ENCODE data around the gene PRKD1.
"Not testable (repeated sequence)": the region's sequence is repeated elsewhere in the genome, so short reads cannot be mapped to it uniquely, and the experiment has no call there.

Gene PRKD1

DNA sequence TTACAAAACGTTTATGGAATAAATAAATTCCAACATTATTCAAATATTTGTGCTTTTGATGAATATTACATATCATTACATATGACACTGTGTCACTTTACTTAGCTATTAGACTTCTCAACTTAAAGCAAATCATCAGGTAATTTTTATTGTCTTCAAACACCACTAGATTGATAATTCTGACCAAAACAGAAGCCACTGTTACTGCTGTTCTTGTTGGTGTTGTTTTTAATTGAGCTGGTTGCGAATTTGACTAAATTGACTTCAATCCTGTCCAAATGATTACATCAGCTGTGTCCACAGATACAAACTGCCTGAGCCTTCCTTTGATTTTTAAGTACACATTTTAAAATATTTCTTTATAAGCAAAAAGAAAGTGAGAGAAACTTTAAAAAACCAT lies 29.2 kb downstream of the PRKD1 start:
- DNase-seq: no peak

- DNase-seq: no peak
Observed at GRCh38 chr14:29897181-29897580, 30.5 kb downstream of the PRKD1 start.

DNA sequence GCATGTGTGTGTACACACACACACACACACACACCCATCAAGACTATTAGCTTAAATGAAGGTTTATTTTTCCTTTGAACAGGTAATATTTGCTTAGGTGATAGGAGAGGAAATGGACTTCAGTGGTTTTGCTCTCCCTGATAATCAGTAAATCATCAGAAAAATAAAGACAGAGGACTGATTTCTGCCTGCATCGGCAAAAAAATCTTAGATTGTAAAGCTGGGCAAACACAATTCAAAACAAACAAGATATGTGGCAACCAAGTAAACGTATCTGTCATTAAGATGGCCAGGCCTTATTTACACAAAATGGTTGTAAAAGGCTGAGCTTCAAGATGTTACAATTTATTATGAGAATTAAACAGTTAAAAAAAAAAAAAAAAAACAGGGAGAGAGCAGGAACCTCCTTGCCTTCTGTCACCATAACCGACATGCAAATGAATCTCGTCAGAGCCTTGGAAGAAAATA lies 31.3 kb downstream of the PRKD1 start:
- DNase-seq: no peak

GRCh38 chr14:29895591-29896083 lies 32.0 kb downstream of the PRKD1 start:
- no peak for DNase-seq

DNA sequence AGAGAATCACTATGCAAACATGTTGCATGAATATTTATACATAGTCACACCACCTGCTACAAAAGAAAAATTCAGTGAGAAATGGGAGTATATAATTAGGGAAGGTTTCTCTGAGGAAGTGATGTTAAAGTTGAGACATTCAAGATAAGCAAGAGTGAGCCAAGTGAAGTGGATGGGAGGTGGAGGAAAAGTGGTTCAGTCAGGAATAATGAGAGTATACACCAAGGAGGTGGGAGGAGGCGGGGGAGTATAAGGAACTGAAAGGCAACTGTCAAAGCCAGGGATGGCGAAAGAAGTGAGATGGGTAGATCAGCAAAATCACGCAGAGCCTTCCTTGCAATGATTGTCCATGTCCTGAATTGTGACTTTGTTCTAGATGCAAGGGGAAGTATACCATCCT lies 33.7 kb downstream of the PRKD1 start:
- no peak for DNase-seq

DNA sequence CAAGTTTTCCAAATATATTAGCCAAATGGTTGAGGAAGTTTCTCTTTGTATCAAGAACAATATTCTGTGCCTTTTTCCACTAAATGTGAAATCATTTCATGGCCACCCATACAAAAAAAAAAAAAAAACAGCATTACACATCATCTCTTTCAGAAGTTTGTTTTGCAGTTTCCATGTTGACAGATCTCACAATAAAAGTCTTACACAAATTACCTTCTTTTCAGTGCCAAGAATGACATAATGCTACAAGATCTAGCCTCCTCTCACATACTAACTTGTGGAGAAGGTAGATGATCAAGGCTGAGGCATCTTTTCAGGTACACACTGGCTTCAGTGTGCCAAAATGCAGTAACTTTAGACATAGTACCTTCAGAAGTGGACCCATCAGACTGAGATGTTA lies 35.3 kb downstream of the PRKD1 start:
- no peak for DNase-seq

DNA sequence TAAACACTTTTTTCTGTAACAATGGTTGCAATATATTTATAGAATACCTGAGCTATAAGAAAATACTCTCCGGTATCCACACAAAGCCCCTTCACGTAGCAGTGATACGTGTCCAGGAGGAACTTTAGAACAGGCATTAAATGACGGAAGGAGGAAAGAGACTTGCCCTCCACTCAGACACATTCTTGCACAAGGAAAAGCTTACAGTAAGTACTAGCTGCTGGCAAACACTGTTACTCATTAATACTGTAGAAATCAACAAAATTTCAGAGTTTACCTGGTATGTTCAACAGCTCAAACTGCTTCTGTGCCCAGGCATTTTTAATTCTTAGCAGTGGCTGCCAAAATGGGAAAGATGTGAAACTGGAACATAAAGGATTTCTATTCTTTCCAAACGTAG lies 41.7 kb downstream of the PRKD1 start:
- DNase-seq: no peak

- no peak for DNase-seq
Observed at GRCh38 chr14:29868000-29868399, 59.6 kb downstream of the PRKD1 start.

- no peak for DNase-seq
Observed at GRCh38 chr14:29865299-29865698, 62.3 kb downstream of the PRKD1 start.

DNA sequence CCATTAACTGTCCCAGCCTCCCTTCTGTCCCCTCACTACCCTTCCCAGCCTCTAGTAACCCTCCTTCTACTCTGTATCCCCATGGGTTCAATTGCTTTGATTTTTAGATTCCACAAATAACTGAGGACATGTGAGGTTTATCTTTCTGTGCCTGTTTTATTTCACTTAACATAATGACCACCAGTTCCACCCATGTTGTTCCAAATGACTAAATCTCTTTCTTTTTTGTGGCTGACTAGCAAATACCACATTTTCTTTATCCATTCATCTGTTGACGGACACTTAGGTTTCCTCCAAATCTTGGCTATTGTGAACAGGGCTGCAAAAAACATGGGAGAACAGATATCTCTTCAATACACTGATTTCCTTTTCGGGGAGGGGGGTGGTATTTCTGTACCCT lies 65.7 kb downstream of the PRKD1 start:
- no peak for DNase-seq

GRCh38 chr14:29858299-29858698 lies 69.3 kb downstream of the PRKD1 start:
- DNase-seq: no peak

- DNase-seq: no peak
Observed at GRCh38 chr14:29857551-29857950, 70.1 kb downstream of the PRKD1 start.

DNA sequence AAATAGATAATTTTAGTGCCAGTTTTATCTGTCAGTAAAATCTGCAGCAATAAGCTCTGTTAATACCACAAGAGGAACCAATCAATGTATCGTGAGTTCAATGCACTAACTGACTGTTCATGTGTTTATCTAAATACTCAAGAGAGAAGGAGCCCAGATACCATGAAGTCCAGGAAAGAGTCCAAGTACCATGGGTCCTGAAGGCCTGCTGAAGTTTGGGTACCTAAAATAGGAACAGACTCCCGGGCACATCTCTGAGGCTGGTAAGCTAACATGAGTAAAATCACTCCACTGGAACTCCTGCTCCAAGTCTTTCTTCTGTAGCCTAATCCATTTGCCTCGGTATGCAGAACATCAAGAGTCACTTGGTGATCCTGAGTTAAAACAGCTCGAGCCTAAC lies 71.1 kb downstream of the PRKD1 start:
- DNase-seq: no peak

- DNase-seq: not testable (repeated sequence)
Observed at GRCh38 chr14:29853691-29854090, 74.0 kb downstream of the PRKD1 start.

GRCh38 chr14:29853272-29853671 lies 74.4 kb downstream of the PRKD1 start:
- DNase-seq: no peak

DNA sequence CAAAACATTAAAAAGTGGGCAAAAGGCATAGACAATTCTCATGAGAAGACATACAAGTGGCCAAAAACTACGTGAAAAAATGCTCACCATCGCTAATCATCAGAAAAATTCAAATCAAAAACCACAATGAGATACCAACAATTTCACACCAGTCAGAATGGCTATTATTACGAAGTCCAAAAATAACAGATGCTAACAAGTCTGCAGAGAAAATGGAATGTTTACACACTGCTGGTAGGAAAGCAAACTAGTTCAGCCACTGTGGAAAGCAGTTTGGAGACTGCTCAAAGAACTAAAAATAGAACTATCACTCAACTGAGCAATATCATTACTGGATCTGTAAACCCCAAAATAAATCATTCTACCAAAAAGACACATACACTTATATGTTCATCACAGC lies 76.2 kb downstream of the PRKD1 start:
- no peak for DNase-seq

DNA sequence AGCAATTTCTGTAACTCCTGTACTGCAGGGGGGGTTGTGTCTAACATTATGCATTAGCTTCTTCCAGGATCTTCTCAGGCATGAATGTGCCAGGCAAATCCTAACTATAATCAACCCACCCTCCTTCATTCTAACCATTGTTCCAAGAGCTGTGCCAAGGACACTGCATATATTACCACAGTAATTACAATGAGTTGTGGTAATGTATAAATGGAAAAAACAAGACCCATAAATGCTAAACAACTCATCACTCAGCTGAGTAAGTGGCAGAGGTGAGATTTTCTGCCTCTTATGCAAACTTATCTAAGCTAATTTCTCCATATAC lies 80.6 kb downstream of the PRKD1 start:
- no peak for DNase-seq

DNA sequence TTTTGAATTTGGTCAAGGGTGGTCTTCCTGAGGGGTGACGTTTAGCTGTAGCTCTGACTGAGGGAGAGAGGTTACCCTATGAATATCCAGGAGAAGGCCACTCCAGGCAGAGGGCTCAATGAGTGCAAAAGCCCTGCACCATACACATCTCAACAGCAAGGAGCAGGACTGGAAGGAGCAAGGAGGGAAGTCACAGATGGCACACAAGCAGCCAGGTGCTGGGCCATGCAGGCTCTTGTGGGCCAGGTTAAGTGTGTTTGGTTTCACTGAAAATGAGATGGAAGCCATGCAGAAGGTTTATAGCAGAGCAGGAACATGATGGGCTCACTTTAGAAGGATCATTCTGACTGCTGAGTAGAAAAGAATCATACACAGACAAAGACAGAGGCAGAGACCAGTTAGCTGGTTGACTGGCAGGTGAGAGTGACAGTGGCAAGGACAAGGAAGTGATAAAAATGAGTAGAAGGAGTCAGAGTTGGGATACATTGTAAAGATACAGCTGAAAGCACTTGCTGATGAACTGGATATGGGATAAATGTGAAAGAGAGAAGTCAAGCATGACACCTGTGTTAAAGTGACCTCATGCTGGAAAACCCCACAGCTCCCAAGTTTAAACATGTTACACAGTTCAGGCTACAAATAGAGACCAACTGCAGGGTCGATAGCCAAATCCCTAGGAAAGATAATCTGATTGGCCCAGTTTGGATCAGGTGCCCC lies 81.2 kb downstream of the PRKD1 start:
- no peak for DNase-seq

- DNase-seq: no peak
Observed at GRCh38 chr14:29843981-29844380, 83.7 kb downstream of the PRKD1 start.

DNA sequence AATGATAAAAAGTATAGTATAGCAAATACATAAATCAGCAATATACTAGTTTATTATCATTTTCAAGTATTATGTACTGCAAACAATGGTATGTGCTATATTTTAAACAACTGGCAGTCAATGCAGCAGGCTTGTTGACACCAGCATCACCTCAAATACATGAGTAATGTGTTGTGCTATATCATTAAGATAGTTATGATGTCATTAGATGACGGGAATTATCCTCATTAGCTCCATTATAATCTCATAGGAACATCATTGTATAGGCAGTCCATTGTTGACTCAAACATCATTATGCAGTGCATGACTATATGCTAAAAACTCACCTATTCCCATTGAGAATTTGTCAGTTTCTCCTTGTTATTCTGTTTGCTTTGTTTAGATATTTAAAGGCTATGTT lies 85.4 kb downstream of the PRKD1 start:
- no peak for DNase-seq

- DNase-seq: not testable (repeated sequence)
Observed at GRCh38 chr14:29840369-29840892, 87.2 kb downstream of the PRKD1 start.

DNA sequence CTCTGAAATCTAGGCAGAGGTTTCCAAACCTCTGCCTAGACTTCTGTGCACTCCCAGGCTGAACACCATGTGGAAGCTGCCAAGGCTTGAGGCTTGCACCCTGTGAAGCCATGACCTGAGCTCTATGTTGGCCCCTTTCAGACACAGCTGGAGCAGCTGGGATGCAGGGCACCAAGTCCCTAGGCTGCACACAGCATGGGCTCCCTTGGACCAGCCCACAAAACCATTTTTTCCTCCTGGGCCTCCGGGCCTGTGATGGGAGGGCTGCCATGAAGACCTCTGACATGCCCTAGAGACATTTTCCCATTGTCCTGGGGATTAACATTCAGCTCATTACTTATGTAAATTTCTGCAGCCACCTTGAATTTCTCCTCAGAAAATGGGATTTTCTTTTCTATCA lies 88.0 kb downstream of the PRKD1 start:
- not testable (repeated sequence) for DNase-seq

- DNase-seq: no peak
Observed at GRCh38 chr14:29838752-29839151, 88.9 kb downstream of the PRKD1 start.

DNA sequence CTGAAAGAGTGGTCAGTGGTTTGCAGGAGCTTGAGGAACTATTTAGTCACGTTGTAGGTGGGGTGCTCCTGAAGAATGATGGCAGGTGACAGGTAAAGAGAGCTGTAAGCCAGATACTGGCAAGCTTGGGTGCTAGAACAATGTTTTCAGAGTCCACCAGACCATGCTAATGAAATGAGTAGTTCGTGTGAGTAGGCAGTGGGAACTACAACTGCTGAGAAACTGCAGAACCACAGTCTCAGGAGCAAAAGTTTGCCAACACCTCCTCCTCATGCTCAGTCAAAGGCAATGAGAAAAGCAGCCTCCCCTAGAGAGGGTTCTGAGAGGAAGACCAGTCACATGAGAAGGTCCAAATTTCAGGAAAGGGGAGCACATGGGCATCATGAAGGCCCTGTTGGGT lies 91.3 kb downstream of the PRKD1 start:
- DNase-seq: no peak

DNA sequence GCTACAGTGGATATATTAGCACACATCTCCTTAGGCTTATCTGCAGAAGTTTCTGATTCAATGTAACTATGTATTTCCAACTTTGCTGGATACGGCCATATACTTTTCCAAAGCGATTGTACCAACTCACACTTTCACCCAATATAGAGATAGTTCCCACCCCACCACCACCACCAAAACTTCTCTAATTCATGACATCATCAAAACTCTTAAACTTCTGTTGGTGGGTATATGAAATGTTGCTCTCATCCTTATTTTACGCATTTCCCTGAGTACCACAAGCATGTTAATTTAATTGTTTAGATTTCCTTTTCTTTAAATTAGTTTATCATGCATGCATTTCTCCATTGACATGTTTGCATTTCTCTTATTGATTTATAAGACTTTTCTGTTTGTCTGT lies 95.6 kb downstream of the PRKD1 start:
- no peak for DNase-seq

All from left hindlimb (tissue), 1 donor.